Hepatocyte (in vitro differentiated cells): ENCODE measurements around the gene HIBCH.

Experiments
- CTCF ChIP-seq: fragments of 200-600 bp; sonication (generic); IDR thresholded peaks from 2 replicates; pipeline ENCODE4 v1.5.1; 2016; ENCODE audit warnings: antibody characterized with exemption, mild to moderate bottlenecking; ENCODE audit not compliant: poor library complexity
- EZH2phosphoT487 ChIP-seq: fragments of 200-600 bp; sonication (generic); IDR thresholded peaks from one replicate; pipeline ENCODE4 v1.6.1; 2018; ENCODE audit warnings: antibody characterized with exemption, mild to moderate bottlenecking, low read depth, moderate library complexity; ENCODE audit not compliant: unreplicated experiment, severe bottlenecking

- TF ChIP-seq CTCF: no peak
- no peak for TF ChIP-seq EZH2phosphoT487
Observed at GRCh38 chr2:190327867-190328572, 8.4 kb upstream of the HIBCH start.
